ENCODE data around the gene PHYHD1. TPM values are rescaled to one million over a fixed set of nuclear protein-coding genes. Genes with fewer than 3 reads are reported as not detected.
"Not testable (repeated sequence)": the region's sequence is repeated elsewhere in the genome, so short reads cannot be mapped to it uniquely, and the experiment has no call there.

The PHYHD1 gene
- total RNA-seq, 1 experiment from 2014 or later = not detected

- Histone ChIP-seq H3K9me3 (ENCODE audit: control insufficient read depth, insufficient read depth, low read depth, low read length) (no peaks in the 10 kb centered on the region), H3K36me3 (ENCODE audit: control insufficient read depth, insufficient read depth, low read length) (no peaks in the 10 kb centered on the region), H3K4me1 (ENCODE audit: control insufficient read depth, insufficient read depth, low read length) (no peaks in the 10 kb centered on the region; the same call in 1 of the 2 replicates), H3K27ac (ENCODE audit: low read length) (no peak overlapping the region), H3K4me3 (ENCODE audit: low read depth in 2 of 2, low read length in 2 of 2) (no peak overlapping the region), H3K27me3 (ENCODE audit: control insufficient read depth, insufficient read depth, low read length) (no peaks in the 10 kb centered on the region)
- peak; percentile 48; the same call in 1 of the 2 replicates for ATAC-seq
- no peak for TF ChIP-seq REST (IDR thresholded peaks at IDR 0.05; ENCODE audit: insufficient read depth in 1 of 2, low read depth in 2 of 2, low read length in 1 of 2)
- in situ Hi-C loops (cut with HindIII; ENCODE audit: low pct_unique_long_range_greater_than_20kb, low sequenced_read_pairs) (no loop called here), intact Hi-C loops (cut with micrococcal nuclease; ENCODE audit: unreplicated experiment) (no loop called here)
- DNase-seq (ENCODE audit: low read depth, low spot score) = no peak
- CTCF ChIA-PET = no interaction called here
- POLR2A ChIA-PET = interaction anchor here (0.7 kb wide), 1 partner anchor 10 kb away, joined by 6 read pairs; no protein-coding TSS in a partner anchor
- no TSS peak for BruUV-seq (replicated peaks)
Measured at GRCh38 chr9:128940946-128941755, 20.4 kb downstream of the PHYHD1 start.

GRCh38 chr9:128943832-128944620, 23.2 kb downstream of the PHYHD1 start:
- H3K9me3 ChIP-seq (ENCODE audit: control insufficient read depth, insufficient read depth, low read depth, low read length) = no peaks in the 10 kb centered on the region
- no peak for TF ChIP-seq TCF7L2 (IDR thresholded peaks at IDR 0.05; ENCODE audit: low read depth, low read length)
- no peak for TF ChIP-seq SIN3A (IDR thresholded peaks at IDR 0.05; ENCODE audit: borderline replicate concordance, insufficient read depth, low read depth, low read length)
- TF ChIP-seq POLR2AphosphoS5 (IDR thresholded peaks at IDR 0.05; ENCODE audit: low read depth, low read length) = no peak
- no peak for TF ChIP-seq REST (IDR thresholded peaks at IDR 0.05; ENCODE audit: insufficient read depth in 1 of 2, low read depth in 2 of 2, low read length in 1 of 2)
- TF ChIP-seq CTCF (IDR thresholded peaks at IDR 0.05) = no peak
- ChIA-PET POLR2A (no interaction called here), CTCF (no interaction called here)
- intact Hi-C loops (cut with micrococcal nuclease; ENCODE audit: unreplicated experiment) = no loop called here
- in situ Hi-C loops (cut with HindIII; ENCODE audit: low pct_unique_long_range_greater_than_20kb, low sequenced_read_pairs) = no loop called here
- BruUV-seq (replicated peaks) = TSS peak; percentile 68
- peaks cover 3% of the 10 kb centered on the region for H3K4me1 ChIP-seq (ENCODE audit: control insufficient read depth, insufficient read depth, low read length)
- H3K27ac ChIP-seq (ENCODE audit: low read length) = no peak overlapping the region
- H3K4me3 ChIP-seq (ENCODE audit: low read depth in 2 of 2, low read length in 2 of 2) = no peak overlapping the region
- no peaks in the 10 kb centered on the region for H3K36me3 ChIP-seq (ENCODE audit: control insufficient read depth, insufficient read depth, low read length)
- no peak for ATAC-seq
- no peak for DNase-seq (ENCODE audit: low read depth, low spot score)
- no peaks in the 10 kb centered on the region for H3K27me3 ChIP-seq (ENCODE audit: control insufficient read depth, insufficient read depth, low read length)

- BruUV-seq (replicated peaks); DNase-seq (ENCODE audit: low read depth, low spot score); POLR2A ChIA-PET; H3K4me1 ChIP-seq (ENCODE audit: control insufficient read depth, insufficient read depth, low read length); ATAC-seq; H3K27ac ChIP-seq (ENCODE audit: low read length); H3K36me3 ChIP-seq (ENCODE audit: control insufficient read depth, insufficient read depth, low read length); in situ Hi-C loops (cut with HindIII; ENCODE audit: low pct_unique_long_range_greater_than_20kb, low sequenced_read_pairs); intact Hi-C loops (cut with micrococcal nuclease; ENCODE audit: unreplicated experiment); H3K27me3 ChIP-seq (ENCODE audit: control insufficient read depth, insufficient read depth, low read length); CTCF ChIA-PET; H3K4me3 ChIP-seq (ENCODE audit: low read depth in 2 of 2, low read length in 2 of 2); H3K9me3 ChIP-seq (ENCODE audit: control insufficient read depth, insufficient read depth, low read depth, low read length): not testable (repeated sequence)
Measured at GRCh38 chr9:128944966-128945365, 24.2 kb downstream of the PHYHD1 start.
